Stimulated activated CD8-positive, alpha-beta memory T cell treated with anti-CD3 and anti-CD28 coated beads, Interleukin-4, amount 100 ng/mL, for 24 hours (primary cell): Measurements from ENCODE around the gene EDN2.

ENCODE experiments used
- DNase-seq: peaks from one replicate; pipeline ENCODE4 v3.0.0-alpha.2; 2020; ENCODE audit warnings: low read depth

Gene EDN2

GRCh38 chr1:41464885-41465284 is 19.6 kb downstream of the EDN2 start:
- no peak for DNase-seq

GRCh38 chr1:41463516-41463915 is 21.0 kb downstream of the EDN2 start:
- DNase-seq = no peak

- no peak for DNase-seq
Observed at GRCh38 chr1:41462680-41463004, 21.8 kb downstream of the EDN2 start.

- no peak for DNase-seq
Observed at GRCh38 chr1:41461790-41462679, 22.4 kb downstream of the EDN2 start.

GRCh38 chr1:41456847-41457540 is 27.5 kb downstream of the EDN2 start:
- no peak for DNase-seq

- no peak for DNase-seq
Observed at GRCh38 chr1:41455479-41456332, 28.8 kb downstream of the EDN2 start.

- no peak for DNase-seq
Observed at GRCh38 chr1:41454406-41454805, 30.1 kb downstream of the EDN2 start.

- no peak for DNase-seq
Observed at GRCh38 chr1:41452704-41453290, 31.7 kb downstream of the EDN2 start.

GRCh38 chr1:41450747-41451285 is 33.7 kb downstream of the EDN2 start:
- DNase-seq = no peak

GRCh38 chr1:41449326-41449921 is 35.1 kb downstream of the EDN2 start:
- DNase-seq = no peak

- no peak for DNase-seq
Observed at GRCh38 chr1:41448821-41449220, 35.7 kb downstream of the EDN2 start.

GRCh38 chr1:41447995-41448770 is 36.3 kb downstream of the EDN2 start:
- DNase-seq = no peak

- DNase-seq = no peak
Observed at GRCh38 chr1:41446851-41447610, 37.5 kb downstream of the EDN2 start.

GRCh38 chr1:41444785-41445184 is 39.7 kb downstream of the EDN2 start:
- DNase-seq = no peak

GRCh38 chr1:41444246-41444645 is 40.2 kb downstream of the EDN2 start:
- no peak for DNase-seq

- no peak for DNase-seq
Observed at GRCh38 chr1:41442697-41443251, 41.7 kb downstream of the EDN2 start.

GRCh38 chr1:41440321-41441085 is 44.0 kb downstream of the EDN2 start:
- DNase-seq = no peak

- DNase-seq = no peak
Observed at GRCh38 chr1:41439234-41439633, 45.2 kb downstream of the EDN2 start.

GRCh38 chr1:41438711-41439110 is 45.8 kb downstream of the EDN2 start:
- no peak for DNase-seq
